Head of caudate nucleus (tissue), 42 donors: Measurements from ENCODE around the gene C2orf49.
"Not testable (repeated sequence)": the region's sequence is repeated elsewhere in the genome, so short reads cannot be mapped to it uniquely, and the experiment has no call there.

Experiments
- DNase-seq, 42 donors: peaks; one replicate each; pipeline versions ENCODE4 v3.0.0 to v3.0.0-alpha.2; 2020 to 2021; ENCODE audit warnings: mixed read lengths in 7 of 42
- intact Hi-C: fragments of 100-400 bp; cut with DNase I; formaldehyde crosslinking; loops from one replicate; pipeline ENCODE4 v1.15.0; 2022

Gene C2orf49

DNA sequence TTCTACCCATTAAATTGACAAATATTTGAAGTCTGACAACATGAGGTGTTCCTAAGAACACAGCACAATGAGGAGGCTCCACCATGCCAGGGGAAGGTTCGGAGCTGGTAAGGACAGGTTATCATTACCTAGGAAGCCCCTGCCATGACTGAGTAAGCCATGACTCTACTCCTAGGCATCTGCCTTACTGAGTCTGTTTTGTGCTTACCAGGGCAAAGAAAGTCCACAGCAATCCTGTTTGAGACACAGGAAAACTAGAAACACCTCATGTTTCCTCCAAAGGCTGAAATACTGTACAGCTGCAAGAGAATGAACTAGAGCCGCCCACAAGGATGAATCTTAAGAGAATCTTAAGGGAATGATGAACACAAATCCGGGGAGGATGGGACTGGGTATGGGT is 19.4 kb upstream of the C2orf49 start:
- peak in 4 of 42 donors; percentile 15 to 59 (median 30) for DNase-seq
- intact Hi-C loops: no loop called here

- intact Hi-C loops: no loop called here
- DNase-seq: no peak
Measured at GRCh38 chr2:105320651-105321215, 16.6 kb upstream of the C2orf49 start.

DNA sequence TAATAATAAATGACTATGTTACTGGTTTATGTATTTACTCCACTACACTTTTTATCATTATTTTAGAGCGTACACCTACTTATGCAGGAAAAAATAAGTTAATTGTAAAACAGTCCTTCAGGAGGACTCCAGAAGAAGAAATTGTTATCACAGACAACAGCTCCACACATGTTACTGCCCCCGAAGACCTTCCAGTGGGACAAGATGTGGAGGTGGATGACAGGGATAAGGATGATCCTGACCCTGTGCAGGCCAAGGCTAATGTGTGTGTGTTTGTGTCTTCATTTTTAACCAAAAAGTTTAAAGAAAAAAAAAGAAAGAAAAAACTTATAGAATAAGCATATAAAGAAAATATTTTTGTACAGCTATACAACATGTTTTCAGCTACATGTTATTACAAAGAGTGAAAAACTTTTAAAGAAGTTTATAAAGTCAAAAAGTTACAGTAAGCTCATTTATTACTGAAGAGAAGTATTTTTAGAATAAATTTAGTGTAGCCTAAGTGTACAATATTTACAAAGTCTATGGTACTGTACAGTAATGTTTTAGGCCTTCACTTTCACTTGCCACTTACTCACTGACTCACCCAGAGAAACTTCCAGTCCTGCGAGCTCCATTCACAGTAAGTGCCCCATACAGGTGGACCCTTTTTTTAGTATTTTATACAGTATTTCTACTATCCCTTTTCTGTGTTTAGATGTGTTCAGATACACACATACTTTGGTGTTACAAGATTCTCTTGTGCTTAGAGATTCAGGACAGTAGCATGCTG is 15.3 kb upstream of the C2orf49 start:
- intact Hi-C loops: no loop called here
- no peak for DNase-seq

DNA sequence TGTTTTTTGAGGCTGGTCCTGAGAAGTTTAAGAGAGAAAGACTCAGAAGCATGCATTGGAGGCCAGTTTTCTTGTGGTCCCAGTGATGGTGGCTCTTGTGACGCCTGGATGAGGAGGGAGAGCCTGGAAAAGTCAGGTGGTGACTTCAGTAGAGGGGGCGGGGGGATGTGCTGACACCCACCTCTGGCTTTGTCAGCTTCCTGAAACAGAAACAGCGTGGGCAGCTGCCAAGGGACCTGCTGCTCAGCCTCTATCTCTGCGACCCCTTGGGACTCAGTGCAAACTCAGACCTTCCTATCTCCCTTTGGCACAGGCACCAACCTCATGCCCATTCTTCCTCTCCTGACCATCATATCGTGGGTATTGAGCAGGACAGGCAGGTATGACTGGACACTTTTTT is 14.2 kb upstream of the C2orf49 start:
- no peak for DNase-seq
- intact Hi-C loops: no loop called here

DNA sequence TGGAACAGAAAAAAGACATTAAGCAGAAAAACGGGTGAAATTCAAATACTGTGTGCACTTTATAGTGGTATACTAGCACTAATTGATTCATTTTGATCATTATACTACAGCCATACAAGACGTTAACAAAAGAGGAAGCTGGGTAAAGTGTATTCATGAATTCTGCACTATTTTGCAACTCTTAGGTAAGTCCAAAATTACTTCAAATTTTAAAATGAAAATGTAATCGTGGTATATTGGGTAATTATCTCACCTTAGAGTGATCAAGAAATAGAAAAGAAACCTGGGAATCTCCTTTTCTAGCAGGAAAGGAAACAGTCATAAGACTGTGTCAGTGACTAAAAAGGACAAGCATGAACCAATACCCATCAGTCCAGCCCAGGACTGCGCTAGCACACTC is 13.2 kb upstream of the C2orf49 start:
- intact Hi-C loops: no loop called here
- DNase-seq: no peak

DNA sequence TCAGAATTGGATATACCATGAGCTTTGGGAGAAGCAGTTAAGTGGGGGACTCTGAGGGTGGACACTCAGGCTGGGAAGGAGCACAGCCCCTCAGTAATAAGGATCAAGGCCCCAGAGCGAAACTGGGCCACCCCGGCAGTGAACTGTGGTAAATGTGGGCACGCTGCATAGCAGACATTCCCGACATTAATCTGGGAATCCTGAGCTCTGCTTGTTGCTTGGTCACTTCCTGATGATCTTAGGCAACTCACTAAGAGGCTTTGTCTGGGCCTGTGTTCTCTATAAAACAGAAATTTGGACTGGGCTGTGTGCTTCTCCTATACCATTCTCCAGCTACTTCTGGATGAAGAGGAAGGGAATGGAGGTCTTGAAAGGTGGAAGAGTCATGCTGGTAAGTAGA is 12.6 kb upstream of the C2orf49 start:
- no peak for DNase-seq
- intact Hi-C loops: no loop called here

- DNase-seq: no peak
- intact Hi-C loops: no loop called here
Measured at GRCh38 chr2:105325389-105325963, 11.9 kb upstream of the C2orf49 start.

DNA sequence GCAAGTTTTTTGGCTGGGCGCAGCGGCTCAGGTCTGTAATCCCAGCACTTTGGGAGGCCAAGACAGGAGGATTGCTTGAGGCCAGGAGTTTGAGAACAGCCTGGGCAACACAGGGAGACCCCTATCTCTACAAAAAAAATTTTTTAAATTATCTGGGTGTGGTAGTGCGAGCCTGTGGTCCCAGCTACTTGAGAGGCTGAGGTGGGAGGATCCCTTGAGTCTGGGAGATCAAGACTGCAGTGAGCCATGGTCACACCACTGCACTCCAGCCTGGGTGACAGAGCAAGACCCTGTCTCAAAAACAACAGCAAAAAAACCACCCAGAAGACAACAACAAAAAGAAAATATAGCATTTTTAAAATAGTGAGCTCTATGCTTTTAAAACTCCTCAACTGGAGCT is 10.1 kb upstream of the C2orf49 start:
- intact Hi-C loops, DNase-seq: not testable (repeated sequence)

GRCh38 chr2:105327690-105328089 is 9.7 kb upstream of the C2orf49 start:
- intact Hi-C loops: no loop called here
- DNase-seq: no peak

GRCh38 chr2:105328281-105329196 is 8.8 kb upstream of the C2orf49 start:
- intact Hi-C loops: no loop called here
- DNase-seq: peak in 17 of 42 donors; percentile 12 to 51 (median 32)

DNA sequence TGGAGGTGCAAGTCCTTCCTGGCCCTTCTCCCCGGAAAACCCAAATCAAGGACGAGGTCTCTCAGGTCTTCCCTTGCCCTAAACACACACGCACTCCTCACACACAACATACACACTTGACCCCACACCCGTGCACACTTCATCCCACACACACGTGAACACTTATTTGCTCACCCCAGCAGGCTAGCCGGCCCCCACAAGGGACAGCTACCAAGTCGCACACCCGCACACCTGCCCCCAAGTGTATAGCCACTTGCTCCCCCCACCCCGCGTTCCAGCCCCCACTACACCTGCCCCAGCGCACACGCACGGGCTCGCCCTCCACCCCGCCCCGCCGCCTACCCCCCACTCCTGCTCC is 8.2 kb upstream of the C2orf49 start:
- intact Hi-C loops: no loop called here
- DNase-seq: peak in 13 of 42 donors; percentile 20 to 46 (median 29)

- peak in 40 of 42 donors; percentile 18 to 80 (median 62) for DNase-seq
- intact Hi-C loops: no loop called here
Measured at GRCh38 chr2:105329561-105330495, 7.5 kb upstream of the C2orf49 start, which contains the start of gene TGFBRAP1. TSS of gene TGFBRAP1 (minus strand) at chr2:105329735. CDS start at chr2:105308301, 21,434 bp downstream.

DNA sequence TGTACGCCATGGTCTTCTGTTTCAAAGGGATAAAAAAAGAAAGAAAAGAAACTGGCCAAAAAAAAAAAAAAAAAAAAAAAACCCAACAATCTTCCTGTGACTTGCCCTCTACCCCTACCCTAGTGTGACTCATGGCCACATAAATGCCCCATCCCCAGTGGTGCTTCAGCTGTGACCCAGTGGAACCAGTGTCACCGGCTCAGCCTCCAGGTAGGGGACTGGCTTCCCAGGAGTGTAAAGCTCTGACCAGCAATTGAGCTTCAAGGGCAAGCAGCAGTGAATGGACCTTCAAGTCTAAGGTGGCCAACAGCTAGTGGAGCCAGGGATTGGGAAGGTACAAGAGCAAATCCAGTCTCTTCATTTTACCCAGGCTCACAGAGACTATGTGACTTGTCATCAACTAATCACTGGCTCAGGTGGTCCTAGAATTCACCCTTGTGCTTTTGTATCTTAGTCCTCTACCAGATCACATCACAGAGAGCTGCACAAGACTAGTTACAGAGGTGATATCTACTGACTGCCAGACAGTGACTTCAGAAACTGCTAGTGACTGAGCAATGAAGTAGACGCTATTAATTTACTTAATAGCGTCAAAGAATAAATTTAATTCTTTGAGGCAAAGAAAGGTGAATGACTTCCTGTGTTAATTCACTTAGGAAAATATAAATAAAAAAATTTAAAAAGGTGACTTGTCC is 6.5 kb upstream of the C2orf49 start:
- intact Hi-C loops: no loop called here
- no peak for DNase-seq

GRCh38 chr2:105334211-105334610 is 3.1 kb upstream of the C2orf49 start:
- intact Hi-C loops: no loop called here
- DNase-seq: no peak

DNA sequence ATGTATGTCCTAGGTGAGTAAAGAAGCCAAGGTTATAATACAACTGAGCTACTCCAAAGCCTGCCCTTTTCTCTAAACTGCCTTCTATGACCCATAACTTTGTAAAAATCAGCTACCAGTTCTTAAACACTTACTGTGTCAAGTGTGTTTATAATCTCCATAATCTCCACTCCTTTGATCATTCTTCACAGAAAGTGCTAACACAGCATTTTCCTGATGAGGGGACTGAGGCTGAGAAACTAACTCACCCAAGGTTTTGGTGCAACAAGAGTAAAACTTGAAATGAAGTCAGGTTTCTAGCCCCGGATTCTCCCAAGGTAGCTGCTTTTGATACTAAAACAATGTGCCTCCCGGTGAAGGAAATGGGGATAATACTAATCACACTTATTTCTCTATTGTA is 1.9 kb upstream of the C2orf49 start:
- DNase-seq: no peak
- intact Hi-C loops: no loop called here

- DNase-seq: no peak
- intact Hi-C loops: no loop called here
Measured at GRCh38 chr2:105336786-105337121, 586 bp upstream of the C2orf49 start.

- no peak for DNase-seq
- intact Hi-C loops: no loop called here
Measured at GRCh38 chr2:105338020-105338385, 663 bp downstream of the C2orf49 start.

GRCh38 chr2:105339414-105339813 is 2.1 kb downstream of the C2orf49 start:
- intact Hi-C loops: no loop called here
- no peak for DNase-seq
